B cell (primary cell): ENCODE data around the gene PACRG.

Experiments used
- EZH2 ChIP-seq: IDR thresholded peaks from 2 replicates; pipeline ENCODE4 v1.6.1; 2012; ENCODE audit warnings: borderline replicate concordance, low read depth, mild to moderate bottlenecking, moderate library complexity, low read length; ENCODE audit not compliant: insufficient read depth, poor library complexity, severe bottlenecking
- TF ChIP-seq, protein P1 (sequence below): fragments of 200-600 bp; IDR thresholded peaks from one replicate; pipeline ENCODE4 v1.8.0; 2022; ENCODE audit warnings: antibody characterized with exemption, mild to moderate bottlenecking

DNA sequence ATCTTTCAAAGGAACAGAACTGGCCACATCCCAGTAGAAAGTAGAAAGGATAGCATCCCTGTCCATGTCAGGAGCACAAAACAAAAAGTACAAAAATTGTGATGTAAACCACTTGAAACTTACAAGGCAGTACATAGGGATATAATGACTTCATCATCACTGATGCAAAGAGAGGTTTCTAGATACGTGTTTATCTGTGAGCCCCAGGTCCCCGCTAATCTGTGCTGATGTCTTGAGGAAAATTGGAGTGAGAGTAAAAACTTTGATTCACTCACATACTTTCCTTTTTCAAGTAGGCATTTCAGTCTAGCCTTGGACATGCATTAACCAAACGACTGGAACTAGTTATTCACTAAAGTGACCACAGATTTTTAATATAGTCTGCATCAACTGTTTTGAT lies 470.1 kb downstream of the PACRG start:
- TF ChIP-seq, protein P1, sequence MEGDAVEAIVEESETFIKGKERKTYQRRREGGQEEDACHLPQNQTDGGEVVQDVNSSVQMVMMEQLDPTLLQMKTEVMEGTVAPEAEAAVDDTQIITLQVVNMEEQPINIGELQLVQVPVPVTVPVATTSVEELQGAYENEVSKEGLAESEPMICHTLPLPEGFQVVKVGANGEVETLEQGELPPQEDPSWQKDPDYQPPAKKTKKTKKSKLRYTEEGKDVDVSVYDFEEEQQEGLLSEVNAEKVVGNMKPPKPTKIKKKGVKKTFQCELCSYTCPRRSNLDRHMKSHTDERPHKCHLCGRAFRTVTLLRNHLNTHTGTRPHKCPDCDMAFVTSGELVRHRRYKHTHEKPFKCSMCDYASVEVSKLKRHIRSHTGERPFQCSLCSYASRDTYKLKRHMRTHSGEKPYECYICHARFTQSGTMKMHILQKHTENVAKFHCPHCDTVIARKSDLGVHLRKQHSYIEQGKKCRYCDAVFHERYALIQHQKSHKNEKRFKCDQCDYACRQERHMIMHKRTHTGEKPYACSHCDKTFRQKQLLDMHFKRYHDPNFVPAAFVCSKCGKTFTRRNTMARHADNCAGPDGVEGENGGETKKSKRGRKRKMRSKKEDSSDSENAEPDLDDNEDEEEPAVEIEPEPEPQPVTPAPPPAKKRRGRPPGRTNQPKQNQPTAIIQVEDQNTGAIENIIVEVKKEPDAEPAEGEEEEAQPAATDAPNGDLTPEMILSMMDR, result no peak
- no peak for TF ChIP-seq EZH2
